A549 (cell line): ENCODE measurements around the gene SYNJ1. TPM values are rescaled to one million over a fixed set of nuclear protein-coding genes. Genes with fewer than 3 reads are reported as not detected.

Experiments
- ATAC-seq, 2 experiments: fragments of 200-7000 bp in 1 of 2; fragments of >200 bp in 1 of 2; cut with Nextera tagmentation in 1 of 2; cut with Tn5 transposase in 1 of 2; 3 replicates each; pipeline versions ENCODE4 v1.8.0 to v1.9.1; 2018 to 2020; ENCODE audit warnings: mild to moderate bottlenecking in 1 of 2, moderate library complexity in 1 of 2
- CTCF ChIA-PET: fragments of 300-600 bp; sonication (Branson Sonifier 250); formaldehyde crosslinking; extraction: SDS; loops from one replicate; lab custom pipeline; 2021; ENCODE audit warnings: antibody characterized with exemption, inconsistent platforms; lab: Yijun Ruan, JAX
- POLR2A ChIA-PET: fragments of 350-600 bp; formaldehyde crosslinking; extraction: SDS; loops from one replicate; lab custom pipeline; 2021; ENCODE audit warnings: antibody characterized with exemption, inconsistent platforms; lab: Yijun Ruan, JAX
- DNase-seq, 2 experiments: peaks; one replicate each; pipeline versions ENCODE4 v3.0.0 to v3.0.0-alpha.2; 2011 to 2016; ENCODE audit warnings: low read depth in 1 of 2, low spot score in 1 of 2
- FAIRE-seq: peaks from 2 replicates; lab custom pipeline; 2011; peaks lifted over from hg19 to GRCh38; lab: Jason Lieb, UNC
- H3K27ac ChIP-seq, 2 experiments: fragments of >200 bp; sonication (Bioruptor Twin); formaldehyde crosslinking; 3 replicates each; pipeline ENCODE4 v1.5.1; 2016 to 2017
- H3K4me1 ChIP-seq: fragments of >200 bp; sonication (Bioruptor Twin); formaldehyde crosslinking; 3 replicates; pipeline ENCODE4 v1.6.1; 2016
- H3K4me2 ChIP-seq: fragments of >200 bp; sonication (Bioruptor Twin); formaldehyde crosslinking; 3 replicates; pipeline ENCODE4 v1.6.1; 2016
- H3K4me3 ChIP-seq: fragments of >200 bp; sonication (Bioruptor Twin); formaldehyde crosslinking; 3 replicates; pipeline ENCODE4 v1.5.1; 2016
- H3K9me3 ChIP-seq: fragments of >200 bp; sonication (Bioruptor Twin); formaldehyde crosslinking; 3 replicates; pipeline ENCODE4 v1.6.1; 2016
- ATOH8 ChIP-seq: fragments of 250-450 bp; sonication (Bioruptor Pico); IDR thresholded peaks from 2 replicates; pipeline ENCODE4 v1.5.0; 2020; ENCODE audit warnings: low read depth, mild to moderate bottlenecking, moderate library complexity
- CEBPB ChIP-seq, 2 experiments: fragments of >200 bp in 1 of 2; sonication (Bioruptor Twin) in 1 of 2; formaldehyde crosslinking in 1 of 2; IDR thresholded peaks; 2 replicates each; pipeline ENCODE4 v1.6.1; 2012 to 2016
- CTCF ChIP-seq: fragments of >200 bp; sonication (Bioruptor Twin); formaldehyde crosslinking; IDR thresholded peaks from 3 replicates; pipeline ENCODE4 v1.5.1; 2016
- EHF ChIP-seq: fragments of 250-450 bp; sonication (Bioruptor Pico); IDR thresholded peaks from 2 replicates; pipeline ENCODE4 v1.5.0; 2020; ENCODE audit warnings: mild to moderate bottlenecking
- EHMT2 ChIP-seq: fragments of 200-600 bp; sonication (generic); IDR thresholded peaks from 2 replicates; pipeline ENCODE4 v1.6.1; 2016; ENCODE audit warnings: antibody characterized with exemption, low read depth, mild to moderate bottlenecking, moderate library complexity
- EP300 ChIP-seq, 2 experiments: fragments of >200 bp; sonication (Bioruptor Twin); formaldehyde crosslinking; IDR thresholded peaks; 2 replicates in 1 of 2; 3 replicates in 1 of 2; pipeline ENCODE4 v1.6.1; 2016 to 2017
- ESRRA ChIP-seq: fragments of 150-350 bp; IDR thresholded peaks from 2 replicates; pipeline ENCODE4 v1.6.1; 2014; ENCODE audit warnings: mild to moderate bottlenecking, low read length, borderline replicate concordance
- FOXS1 ChIP-seq: fragments of 250-450 bp; sonication (Bioruptor Pico); IDR thresholded peaks from 2 replicates; pipeline ENCODE4 v1.5.0; 2020; ENCODE audit warnings: mild to moderate bottlenecking, moderate library complexity
- HES2 ChIP-seq: fragments of >200 bp; sonication (Bioruptor Twin); formaldehyde crosslinking; IDR thresholded peaks from 2 replicates; pipeline ENCODE4 v1.6.1; 2016
- HOXB5 ChIP-seq: fragments of 250-450 bp; sonication (Bioruptor Pico); IDR thresholded peaks from 2 replicates; pipeline ENCODE4 v1.5.0; 2020; ENCODE audit warnings: mild to moderate bottlenecking, moderate library complexity
- JUN ChIP-seq, 2 experiments: fragments of >200 bp; sonication (Bioruptor Twin); formaldehyde crosslinking; IDR thresholded peaks; 2 replicates in 1 of 2; 3 replicates in 1 of 2; pipeline ENCODE4 v1.6.1; 2016 to 2017
- JUNB ChIP-seq: fragments of >200 bp; sonication (Bioruptor Twin); formaldehyde crosslinking; IDR thresholded peaks from 2 replicates; pipeline ENCODE4 v1.6.1; 2016
- KDM1A ChIP-seq: fragments of 200-600 bp; sonication (generic); IDR thresholded peaks from 2 replicates; pipeline ENCODE4 v1.6.1; 2016; ENCODE audit warnings: low read depth, mild to moderate bottlenecking
- MYC ChIP-seq: IDR thresholded peaks from 2 replicates; pipeline ENCODE4 v1.6.1; 2012; ENCODE audit warnings: mild to moderate bottlenecking, inconsistent platforms, low read length, improper control_type of control experiment, borderline replicate concordance
- PHF8 ChIP-seq: fragments of 200-600 bp; sonication (generic); IDR thresholded peaks from 2 replicates; pipeline ENCODE4 v1.6.1; 2016; ENCODE audit warnings: low read depth, mild to moderate bottlenecking, antibody characterized with exemption, moderate library complexity, borderline replicate concordance
- POLR2AphosphoS2 ChIP-seq: conservative IDR thresholded peaks from 2 replicates; pipeline ENCODE4 v1.6.1; 2012; ENCODE audit warnings: low read length, improper control_type of control experiment, inconsistent platforms
- RAD21 ChIP-seq, 2 experiments: fragments of >200 bp in 1 of 2; sonication (Bioruptor Twin) in 1 of 2; formaldehyde crosslinking in 1 of 2; IDR thresholded peaks in 1 of 2; conservative IDR thresholded peaks in 1 of 2; 2 replicates in 1 of 2; 3 replicates in 1 of 2; pipeline ENCODE4 v1.6.1; 2012 to 2018; ENCODE audit warnings: inconsistent platforms in 1 of 2
- RARB ChIP-seq: fragments of 250-450 bp; sonication (Bioruptor Pico); IDR thresholded peaks from 2 replicates; pipeline ENCODE4 v1.8.0; 2021; ENCODE audit warnings: mild to moderate bottlenecking, moderate library complexity
- REST ChIP-seq: fragments of 200-600 bp; sonication (generic); IDR thresholded peaks from 2 replicates; pipeline ENCODE4 v1.6.1; 2016; ENCODE audit warnings: antibody characterized with exemption, mild to moderate bottlenecking, moderate library complexity
- SMC3 ChIP-seq: fragments of >200 bp; sonication (Bioruptor Twin); formaldehyde crosslinking; IDR thresholded peaks from 3 replicates; pipeline ENCODE4 v1.6.1; 2018; ENCODE audit warnings: inconsistent platforms
- WGBS: methylation state at CpG from one replicate; pipeline ENCODE4 v1.1.6; 2017; ENCODE audit errors: missing lambda C conversion rate; 5-methylcytosine and 5-hydroxymethylcytosine counted together
- polyA plus RNA-seq, 4 experiments: library from polyadenylated mRNA; depleted of rRNA in 3 of 4; stranded (reverse); fragments of >200 nt; fragmentation: RNase III in 1 of 4; extraction: RNeasy Plus Mini Kit Qiagen cat#74134 plus additional on column Dnase treatment in 1 of 4; gene quantifications; 2 replicates in 3 of 4; 3 replicates in 1 of 4; pipeline ENCODE4 v1.2.3, GENCODE V29; 2011 to 2017

The SYNJ1 gene
- polyA plus RNA-seq, 2 of the 4 experiments (the other 2 are of a cell fraction), result 2.3 to 3.8 TPM

GRCh38 chr21:32728848-32729247 lies 1.0 kb upstream of the SYNJ1 start:
- FAIRE-seq (no peak), DNase-seq (no peak), ATAC-seq (no peak)
- peak overlapping the region; percentile 92 for H3K4me2 ChIP-seq
- no peak overlapping the region for H3K27ac ChIP-seq
- ChIA-PET POLR2A (no interaction called here), CTCF (interaction anchor here (1.1 to 1.6 kb wide), 2 partner anchors 43 to 83 kb away, joined by 3 to 6 read pairs; partner anchors contain the start of gene PAXBP1)
- no peaks in the 10 kb centered on the region for H3K9me3 ChIP-seq
- peak overlapping the region; percentile 69 for H3K4me3 ChIP-seq
- TF ChIP-seq EP300 (IDR thresholded peaks at IDR 0.05) (no peak), MYC (no peak), CTCF (no peak), CEBPB (IDR thresholded peaks at IDR 0.05) (no peak), ESRRA (no peak), HES2 (no peak), HOXB5 (CRISPR knock-in tag) (no peak), REST (no peak), JUNB (no peak), FOXS1 (no peak), ATOH8 (CRISPR knock-in tag) (no peak), EHF (no peak), SMC3 (no peak), KDM1A (no peak), POLR2AphosphoS2 (no peak), JUN (IDR thresholded peaks at IDR 0.05) (no peak), PHF8 (no peak), RAD21 (conservative IDR thresholded peaks at IDR 0.05 in 1 of 2, IDR thresholded peaks at IDR 0.05 in 1 of 2) (no peak), RARB (no peak)
- WGBS, result 55% methylated on average over 3 of the region's 3 CpGs
- peaks cover 6% of the 10 kb centered on the region; the same call in 1 of the 3 replicates for H3K4me1 ChIP-seq

- H3K4me1 ChIP-seq, result peaks cover 6% of the 10 kb centered on the region; the same call in 1 of the 3 replicates
- H3K27ac ChIP-seq, result peak overlapping the region; percentile 81 to 96
- ATAC-seq, result peak; percentile 46 to 47
- DNase-seq, result peak in 1 of 2 experiments; percentile 5
- POLR2A ChIA-PET, result interaction anchor here (1.6 kb wide), 1 partner anchor 16 kb away, joined by 3 read pairs; no protein-coding TSS in a partner anchor
- no peaks in the 10 kb centered on the region for H3K9me3 ChIP-seq
- 29% methylated on average over 10 of the region's 13 CpGs for WGBS
- peak overlapping the region; percentile 92 for H3K4me2 ChIP-seq
- no peak for FAIRE-seq
- peak overlapping the region; percentile 69 for H3K4me3 ChIP-seq
- TF ChIP-seq REST (peak; percentile 95), EHMT2 (peak; percentile 19; the same call in 1 of the 2 replicates), FOXS1 (no peak)
- CTCF ChIA-PET, result interaction anchor here (1.0 to 1.6 kb wide), 3 partner anchors 43 to 99 kb away, joined by 3 to 6 read pairs (median 3); partner anchors contain the start of gene PAXBP1
Measured at GRCh38 chr21:32728456-32728839, 635 bp upstream of the SYNJ1 start.
